NCI-H524 (cell line): ENCODE results near the gene ASIC1.
"Not testable (repeated sequence)": the region's sequence is repeated elsewhere in the genome, so short reads cannot be mapped to it uniquely, and the experiment has no call there.

Source experiments
- DNase-seq, 2 experiments: peaks; one replicate each; lab custom pipeline; 2025; lab: John Stamatoyannopoulos, UW

The ASIC1 gene

GRCh38 chr12:50061171-50061570 is 3.8 kb downstream of the ASIC1 start:
- no peak for DNase-seq

GRCh38 chr12:50061946-50062686 is 4.7 kb downstream of the ASIC1 start:
- peak in 1 of 2 experiments; percentile 24 for DNase-seq

- DNase-seq, result peak; percentile 88 to 95
Measured at GRCh38 chr12:50062728-50063460, 5.5 kb downstream of the ASIC1 start.

- DNase-seq, result no peak
Measured at GRCh38 chr12:50065726-50066310, 8.4 kb downstream of the ASIC1 start.

GRCh38 chr12:50066402-50066801 is 9.0 kb downstream of the ASIC1 start:
- DNase-seq, result peak in 1 of 2 experiments; percentile 15

- no peak for DNase-seq
Measured at GRCh38 chr12:50069069-50069468, 11.7 kb downstream of the ASIC1 start.

GRCh38 chr12:50069539-50069938 is 12.1 kb downstream of the ASIC1 start:
- DNase-seq, result no peak

GRCh38 chr12:50070314-50071060 is 13.1 kb downstream of the ASIC1 start:
- DNase-seq, result peak; percentile 68 to 85

- DNase-seq, result no peak
Measured at GRCh38 chr12:50072198-50072907, 15.0 kb downstream of the ASIC1 start.

GRCh38 chr12:50073206-50073605 is 15.8 kb downstream of the ASIC1 start:
- no peak for DNase-seq

- DNase-seq, result no peak
Measured at GRCh38 chr12:50073712-50074111, 16.3 kb downstream of the ASIC1 start.

GRCh38 chr12:50074936-50075807 is 17.8 kb downstream of the ASIC1 start:
- DNase-seq, result peak; percentile 29 to 54

GRCh38 chr12:50075808-50076170 is 18.4 kb downstream of the ASIC1 start:
- DNase-seq, result no peak

- DNase-seq, result no peak
Measured at GRCh38 chr12:50077099-50077498, 19.7 kb downstream of the ASIC1 start.

GRCh38 chr12:50078281-50078680 is 20.9 kb downstream of the ASIC1 start:
- no peak for DNase-seq

GRCh38 chr12:50079771-50080170 is 22.4 kb downstream of the ASIC1 start:
- no peak for DNase-seq

GRCh38 chr12:50081096-50081808 is 23.9 kb downstream of the ASIC1 start:
- no peak for DNase-seq

- no peak for DNase-seq
Measured at GRCh38 chr12:50082644-50083043, 25.2 kb downstream of the ASIC1 start.

- no peak for DNase-seq
Measured at GRCh38 chr12:50083301-50083700, 25.9 kb downstream of the ASIC1 start.

GRCh38 chr12:50084409-50084774 is 27.0 kb downstream of the ASIC1 start:
- not testable (repeated sequence) for DNase-seq
